NB4 (cell line): ENCODE measurements around the gene ANKRD34A.

ENCODE experiments used
- MYC ChIP-seq: IDR thresholded peaks from 2 replicates; pipeline ENCODE4 v1.6.1; 2011; ENCODE audit warnings: low read depth, low read length
- POLR2A ChIP-seq: IDR thresholded peaks from 2 replicates; pipeline ENCODE4 v1.6.1; 2011; ENCODE audit warnings: mild to moderate bottlenecking; ENCODE audit not compliant: insufficient read length; ENCODE audit errors: extremely low read depth
- TF ChIP-seq, protein P1 (sequence below): IDR thresholded peaks from one replicate; pipeline ENCODE4 v1.5.1; 2012; ENCODE audit warnings: low read depth, low read length
- TF ChIP-seq, protein P2 (sequence below): IDR thresholded peaks from 2 replicates; pipeline ENCODE4 v1.6.1; 2011; ENCODE audit warnings: low read depth, low read length

DNA sequence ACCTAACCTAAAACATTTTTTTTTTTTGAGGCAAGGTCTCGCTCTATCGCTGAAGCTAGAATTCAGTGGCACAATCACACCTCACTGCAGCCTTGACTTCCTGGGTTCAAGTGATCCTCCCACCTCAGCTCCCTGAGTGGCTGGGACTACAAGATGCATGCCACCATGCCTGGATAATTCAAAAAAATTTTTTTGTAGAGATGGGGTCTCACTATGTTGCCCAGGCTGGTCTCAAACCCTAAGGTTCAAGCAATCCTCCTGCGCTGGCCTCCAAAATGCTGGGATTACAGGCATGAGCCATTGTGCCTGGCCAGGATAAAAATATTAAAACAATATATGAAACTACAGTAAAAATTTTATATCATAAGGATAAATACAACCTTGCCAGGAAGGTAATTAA, 11.5 kb downstream of the ANKRD34A start:
- TF ChIP-seq, protein P1, sequence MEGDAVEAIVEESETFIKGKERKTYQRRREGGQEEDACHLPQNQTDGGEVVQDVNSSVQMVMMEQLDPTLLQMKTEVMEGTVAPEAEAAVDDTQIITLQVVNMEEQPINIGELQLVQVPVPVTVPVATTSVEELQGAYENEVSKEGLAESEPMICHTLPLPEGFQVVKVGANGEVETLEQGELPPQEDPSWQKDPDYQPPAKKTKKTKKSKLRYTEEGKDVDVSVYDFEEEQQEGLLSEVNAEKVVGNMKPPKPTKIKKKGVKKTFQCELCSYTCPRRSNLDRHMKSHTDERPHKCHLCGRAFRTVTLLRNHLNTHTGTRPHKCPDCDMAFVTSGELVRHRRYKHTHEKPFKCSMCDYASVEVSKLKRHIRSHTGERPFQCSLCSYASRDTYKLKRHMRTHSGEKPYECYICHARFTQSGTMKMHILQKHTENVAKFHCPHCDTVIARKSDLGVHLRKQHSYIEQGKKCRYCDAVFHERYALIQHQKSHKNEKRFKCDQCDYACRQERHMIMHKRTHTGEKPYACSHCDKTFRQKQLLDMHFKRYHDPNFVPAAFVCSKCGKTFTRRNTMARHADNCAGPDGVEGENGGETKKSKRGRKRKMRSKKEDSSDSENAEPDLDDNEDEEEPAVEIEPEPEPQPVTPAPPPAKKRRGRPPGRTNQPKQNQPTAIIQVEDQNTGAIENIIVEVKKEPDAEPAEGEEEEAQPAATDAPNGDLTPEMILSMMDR = no peak
- no peak for TF ChIP-seq POLR2A
- TF ChIP-seq MYC = no peak
- TF ChIP-seq, protein P2, sequence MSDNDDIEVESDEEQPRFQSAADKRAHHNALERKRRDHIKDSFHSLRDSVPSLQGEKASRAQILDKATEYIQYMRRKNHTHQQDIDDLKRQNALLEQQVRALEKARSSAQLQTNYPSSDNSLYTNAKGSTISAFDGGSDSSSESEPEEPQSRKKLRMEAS = no peak
